Right lobe of liver (tissue), 6 donors: Measurements from ENCODE around the gene IER3IP1. TPM values are rescaled to one million over a fixed set of nuclear protein-coding genes. Genes with fewer than 3 reads are reported as not detected.
A peak's percentile ranks its signal among the peaks of the same experiment; 100 is the strongest.
"Not testable (repeated sequence)": the region's sequence is repeated elsewhere in the genome, so short reads cannot be mapped to it uniquely, and the experiment has no call there.

Experiments used
- ATAC-seq, 4 donors: fragments of 200-7000 bp; cut with Tn5 transposase; one replicate each; pipeline ENCODE4 v1.9.1; 2020; ENCODE audit warnings: mild to moderate bottlenecking in 4 of 4, moderate library complexity in 4 of 4
- DNase-seq, 3 donors: peaks; one replicate each; pipeline ENCODE4 v3.0.0-alpha.2; 2020
- H3K27ac ChIP-seq, 3 donors: fragments of 200-600 bp; one replicate each; pipeline ENCODE4 v1.8.0; 2022
- H3K27me3 ChIP-seq, 2 donors: fragments of 200-600 bp; one replicate each; pipeline ENCODE4 v1.8.0; 2022
- H3K36me3 ChIP-seq, 4 donors: fragments of 200-600 bp; sonication (generic) in 1 of 4; one replicate each; pipeline versions ENCODE4 v1.5.1 to v1.8.0; 2017 to 2022; ENCODE audit warnings: control low read depth in 1 of 4
- H3K4me1 ChIP-seq, 4 donors: fragments of 200-600 bp; sonication (generic) in 1 of 4; one replicate each; pipeline versions ENCODE4 v1.5.1 to v1.8.0; 2017 to 2022; ENCODE audit warnings: control low read depth in 1 of 4
- H3K4me3 ChIP-seq, 3 donors: fragments of 200-600 bp; one replicate each; pipeline ENCODE4 v1.8.0; 2022
- H3K9me3 ChIP-seq, 4 donors: fragments of 200-600 bp; sonication (generic) in 1 of 4; one replicate each; pipeline versions ENCODE4 v1.5.1 to v1.8.0; 2017 to 2022; ENCODE audit warnings: control low read depth in 1 of 4
- CTCF ChIP-seq, 4 donors: fragments of 200-600 bp in 3 of 4; fragments of 450-650 bp in 1 of 4; IDR thresholded peaks; one replicate each; pipeline versions ENCODE4 v1.5.1 to v1.8.0; 2016 to 2022; ENCODE audit warnings: antibody characterized with exemption in 4 of 4, mild to moderate bottlenecking in 2 of 4
- POLR2A ChIP-seq: fragments of 450-650 bp; IDR thresholded peaks from one replicate; pipeline ENCODE4 v1.6.1; 2017; ENCODE audit warnings: antibody characterized with exemption, mild to moderate bottlenecking
- WGBS: methylation state at CpG from one replicate; pipeline ENCODE4 v1.1.6; 2018; ENCODE audit warnings: low coverage, low lambda C conversion rate; ENCODE audit not compliant: insufficient coverage; ENCODE audit errors: missing lambda C conversion rate; 5-methylcytosine and 5-hydroxymethylcytosine counted together
- intact Hi-C, 2 donors: fragments of 100-400 bp; cut with DNase I; formaldehyde crosslinking; loops; one replicate each; pipeline versions ENCODE4 v1.11.2 to v1.14.1; 2022
- total RNA-seq, 6 experiments: library from RNA; depleted of rRNA in 2 of 6; stranded (reverse); fragments of >200 nt in 2 of 6; fragmentation: NEBNext Ultra II Directional in 3 of 6; extraction: Animal tissue kit (Norgen Biotek cat#: 25700) in 3 of 6; gene quantifications; one replicate each; pipeline versions ENCODE4 v1.1.0 to v1.2.4, GENCODE V29; 2016 to 2023
- donor health status: DM: no; HTN: yes; CAD: no.
- donor health status: DM: no; HTN: no; CAD: no.
- donor health status: DM: no; HTN: no; CAD: no.
- donor health status: DM: no; HTN: yes; CAD: no.
- donor health status: DM: no; HTN: yes; CAD: no.

The IER3IP1 gene
- total RNA-seq, 6 experiments from 2014 or later: 4.4 to 9.7 (median 6.9) TPM

GRCh38 chr18:47204908-47205522 lies 28.9 kb upstream of the IER3IP1 start:
- no peak overlapping the region for H3K4me3 ChIP-seq
- H3K27ac ChIP-seq: no peak overlapping the region
- 39% methylated on average over 3 of the region's 3 CpGs for WGBS
- no peaks in the 10 kb centered on the region for H3K9me3 ChIP-seq
- intact Hi-C loops: loop anchor here (5.0 kb wide), 1 partner anchor 103 kb away; no protein-coding TSS in a partner anchor
- H3K4me1 ChIP-seq: no peaks in the 10 kb centered on the region
- peak; percentile 81 to 88 (median 84) for ATAC-seq
- DNase-seq: peak in 1 of 3 donors; percentile 47
- no peaks in the 10 kb centered on the region for H3K36me3 ChIP-seq
- no peaks in the 10 kb centered on the region for H3K27me3 ChIP-seq
- TF ChIP-seq POLR2A: no peak
- peak; percentile 76 to 86 (median 78) for TF ChIP-seq CTCF (IDR thresholded peaks at IDR 0.05)

DNA sequence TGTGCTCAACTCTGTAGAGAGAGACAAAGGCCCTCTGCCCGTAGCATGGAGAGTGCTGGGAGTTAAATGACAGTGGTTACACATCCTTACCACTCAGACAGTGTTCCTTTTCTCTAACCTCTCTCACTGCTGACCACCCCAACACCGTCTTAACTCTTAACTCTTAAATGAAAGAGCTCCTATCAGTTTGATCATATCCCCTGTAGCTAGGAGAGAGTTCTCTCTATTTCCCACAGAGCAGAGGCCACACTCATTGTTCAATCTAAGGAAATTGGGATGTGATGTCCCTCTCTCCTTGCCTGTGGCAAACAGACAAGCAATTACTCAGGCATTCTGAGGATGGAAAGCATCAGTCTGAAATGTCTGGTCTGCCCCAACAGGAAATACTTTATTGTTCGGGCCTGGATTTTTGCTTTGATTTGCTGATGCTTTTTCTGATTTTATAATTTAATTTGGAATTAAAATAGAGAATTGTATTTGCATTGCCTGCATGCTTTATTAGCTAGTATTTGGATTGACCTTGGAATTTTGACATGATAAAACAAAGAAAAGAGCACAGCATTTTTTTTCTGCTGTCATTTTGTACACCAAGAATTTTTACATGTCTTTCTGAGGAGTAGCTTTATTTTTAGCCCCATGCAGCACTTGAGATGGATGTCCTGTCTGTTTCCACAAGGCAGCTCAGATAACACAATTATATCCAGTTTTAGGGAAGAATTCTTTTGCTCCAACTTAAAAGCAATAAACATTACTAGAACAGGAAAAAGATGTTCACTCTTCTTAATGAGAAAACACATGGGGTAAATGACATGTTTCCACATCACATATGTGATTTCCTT lies 27.7 kb upstream of the IER3IP1 start:
- H3K36me3 ChIP-seq: no peaks in the 10 kb centered on the region
- WGBS: 42% methylated on average over 3 of the region's 3 CpGs
- H3K27me3 ChIP-seq: no peaks in the 10 kb centered on the region
- no peak overlapping the region for H3K4me3 ChIP-seq
- intact Hi-C loops: loop anchor here (5.0 kb wide), 1 partner anchor 102 kb away; no protein-coding TSS in a partner anchor
- H3K9me3 ChIP-seq: no peaks in the 10 kb centered on the region
- ATAC-seq: no peak
- TF ChIP-seq POLR2A: no peak
- TF ChIP-seq CTCF (IDR thresholded peaks at IDR 0.05): no peak
- no peak overlapping the region for H3K27ac ChIP-seq
- no peaks in the 10 kb centered on the region for H3K4me1 ChIP-seq
- no peak for DNase-seq

DNA sequence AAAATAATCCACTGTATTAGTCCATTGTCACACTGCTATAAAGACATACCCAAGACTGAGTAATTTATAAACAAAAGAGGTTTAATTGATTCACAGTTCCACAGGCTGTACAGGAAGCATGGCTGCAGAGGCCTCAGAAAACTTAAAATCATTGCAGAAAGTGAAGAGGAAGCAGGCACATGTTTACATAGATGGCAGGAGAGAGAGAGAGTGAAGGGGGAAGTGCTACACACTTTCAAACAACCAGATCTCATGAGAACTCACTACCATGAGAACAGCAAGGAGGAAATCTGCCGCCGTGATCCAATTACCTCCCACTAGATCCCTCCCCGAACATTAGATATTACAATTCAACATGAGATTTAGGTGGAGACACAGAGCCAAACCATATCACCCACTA lies 19.8 kb upstream of the IER3IP1 start:
- H3K27ac ChIP-seq, ATAC-seq, intact Hi-C loops, H3K27me3 ChIP-seq, H3K4me3 ChIP-seq, H3K9me3 ChIP-seq, DNase-seq, H3K4me1 ChIP-seq, H3K36me3 ChIP-seq: not testable (repeated sequence)
- 59% methylated on average over 3 of the region's 3 CpGs for WGBS

- Histone ChIP-seq H3K27ac (no peak overlapping the region), H3K9me3 (no peaks in the 10 kb centered on the region), H3K4me1 (no peaks in the 10 kb centered on the region), H3K4me3 (no peak overlapping the region), H3K27me3 (no peaks in the 10 kb centered on the region), H3K36me3 (no peaks in the 10 kb centered on the region)
- intact Hi-C loops: no loop called here
- 88% methylated on average over 1 of the region's 2 CpGs for WGBS
- DNase-seq (no peak), ATAC-seq (no peak)
- TF ChIP-seq CTCF (IDR thresholded peaks at IDR 0.05) (no peak), POLR2A (no peak)
Observed at GRCh38 chr18:47191961-47192360, 15.8 kb upstream of the IER3IP1 start.

GRCh38 chr18:47187721-47188120 lies 11.6 kb upstream of the IER3IP1 start:
- no peak for ATAC-seq
- Histone ChIP-seq H3K4me3 (no peak overlapping the region), H3K4me1 (no peaks in the 10 kb centered on the region), H3K36me3 (no peaks in the 10 kb centered on the region), H3K27ac (no peak overlapping the region), H3K9me3 (no peaks in the 10 kb centered on the region), H3K27me3 (no peaks in the 10 kb centered on the region)
- TF ChIP-seq POLR2A: no peak
- no peak for TF ChIP-seq CTCF (IDR thresholded peaks at IDR 0.05)
- intact Hi-C loops: no loop called here
- no peak for DNase-seq
- WGBS: 64% methylated on average over 6 of the region's 7 CpGs
